AG09309 (cell line): ENCODE data around the gene F9.

Source experiments
- DNase-seq: peaks from one replicate; pipeline ENCODE4 v3.0.0-alpha.2; 2010; ENCODE audit warnings: low read depth
- H3K4me3 ChIP-seq: 2 replicates; pipeline ENCODE4 v1.5.1; 2011; ENCODE audit warnings: mild to moderate bottlenecking, low read depth, low read length, moderate library complexity; ENCODE audit not compliant: control insufficient read depth
- CTCF ChIP-seq: IDR thresholded peaks from 2 replicates; pipeline ENCODE4 v1.5.1; 2011; ENCODE audit warnings: mild to moderate bottlenecking, low read depth, low read length, inconsistent platforms; ENCODE audit not compliant: insufficient read depth, control insufficient read depth; ENCODE audit errors: missing control alignments

F9 gene

GRCh38 chrX:139532834-139533233 lies 2.3 kb downstream of the F9 start:
- no peak overlapping the region for H3K4me3 ChIP-seq
- DNase-seq = no peak
- TF ChIP-seq CTCF = no peak

GRCh38 chrX:139533444-139533843 lies 2.9 kb downstream of the F9 start:
- DNase-seq = no peak
- TF ChIP-seq CTCF = no peak
- no peak overlapping the region for H3K4me3 ChIP-seq

GRCh38 chrX:139538907-139539790 lies 8.6 kb downstream of the F9 start:
- H3K4me3 ChIP-seq = no peak overlapping the region
- TF ChIP-seq CTCF = no peak
- no peak for DNase-seq

- no peak for DNase-seq
- no peak overlapping the region for H3K4me3 ChIP-seq
- TF ChIP-seq CTCF = no peak
Observed at GRCh38 chrX:139542652-139543051, 12.1 kb downstream of the F9 start.

GRCh38 chrX:139543920-139544319 lies 13.4 kb downstream of the F9 start:
- no peak for DNase-seq
- no peak for TF ChIP-seq CTCF
- H3K4me3 ChIP-seq = no peak overlapping the region

GRCh38 chrX:139544591-139544990 lies 14.1 kb downstream of the F9 start:
- no peak for TF ChIP-seq CTCF
- no peak overlapping the region for H3K4me3 ChIP-seq
- no peak for DNase-seq
